Measurements from ENCODE around the gene CCDC167. TPM values are rescaled to one million over a fixed set of nuclear protein-coding genes. Genes with fewer than 3 reads are reported as not detected.

CCDC167 gene
- total and polyA plus RNA-seq, 10 of the 15 experiments (the other 5 are each of a cell fraction or from before 2014, with no cell fraction given): 74.9 to 380 (median 137) TPM

DNA sequence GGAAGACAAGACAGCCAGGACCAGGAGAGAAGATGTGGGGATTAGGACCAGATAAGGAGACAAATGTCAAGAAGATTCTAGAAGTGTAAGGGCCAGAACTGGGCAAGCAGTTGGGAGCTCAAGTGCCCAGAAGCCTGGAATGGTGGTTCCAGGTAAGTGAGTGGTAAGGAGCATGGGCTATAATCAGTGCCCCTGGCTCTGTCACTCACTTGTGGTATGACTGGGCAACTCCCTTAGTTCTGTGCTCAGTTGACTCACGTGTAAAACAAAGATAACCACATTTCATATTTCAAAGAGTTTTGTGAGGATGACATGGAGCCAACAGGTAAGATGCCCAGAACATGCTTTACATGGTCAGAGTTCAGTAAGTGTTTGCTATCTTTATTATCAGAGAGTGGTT lies 11.2 kb downstream of the CCDC167 start:
- Histone ChIP-seq H3K27ac (ENCODE audit: control insufficient read depth, insufficient read depth) (no peak overlapping the region; the same call in 1 of the 2 replicates), H3K79me2 (ENCODE audit: control insufficient read depth, insufficient read depth, low read length) (peaks cover 25% of the 10 kb centered on the region), H3K4me2 (ENCODE audit: control insufficient read depth, insufficient read depth) (no peak overlapping the region), H4K20me1 (ENCODE audit: control insufficient read depth, insufficient read depth) (no peaks in the 10 kb centered on the region), H3K9ac (ENCODE audit: control insufficient read depth, insufficient read depth, low read length) (no peak overlapping the region), H2AFZ (ENCODE audit: control insufficient read depth, low read depth, low read length) (no peak overlapping the region), H3K36me3 (ENCODE audit: control insufficient read depth in 2 of 2, insufficient read depth in 2 of 2, low read length in 1 of 2) (peaks cover 5 to 20% of the 10 kb centered on the region in 2 experiments), H3K4me1 (ENCODE audit: control insufficient read depth, insufficient read depth, low read length) (peaks cover 49% of the 10 kb centered on the region), H3K4me3 (no peak overlapping the region), H3K9me3 (replicated peaks; ENCODE audit: control insufficient read depth, insufficient read depth, low read length) (no peaks in the 10 kb centered on the region), H3K27me3 (replicated peaks in 1 of 2; ENCODE audit: control insufficient read depth in 2 of 2, insufficient read depth in 2 of 2, low read length in 1 of 2) (no peaks in the 10 kb centered on the region)
- in situ Hi-C loops (cut with MboI): no loop called here
- RAD21 ChIA-PET (ENCODE audit: unreplicated experiment): interaction anchor here (1.4 to 2.1 kb wide), 5 partner anchors 15 to 79 kb away, joined by 5 to 16 read pairs (median 6); no protein-coding TSS in a partner anchor
- no TSS peak for BruUV-seq (replicated peaks)
- no peak for FAIRE-seq
- peak in 1 of 2 experiments; percentile 41; a peak in 1 of 4 replicates for TF ChIP-seq BHLHE40 (IDR thresholded peaks at IDR 0.05; ENCODE audit: borderline replicate concordance in 1 of 2, low read depth in 2 of 2, low read length in 1 of 2)
- no peak for TF ChIP-seq CHD4 (IDR thresholded peaks at IDR 0.05)
- TF ChIP-seq PAX8 (IDR thresholded peaks at IDR 0.05): no peak
- TF ChIP-seq, protein P1, sequence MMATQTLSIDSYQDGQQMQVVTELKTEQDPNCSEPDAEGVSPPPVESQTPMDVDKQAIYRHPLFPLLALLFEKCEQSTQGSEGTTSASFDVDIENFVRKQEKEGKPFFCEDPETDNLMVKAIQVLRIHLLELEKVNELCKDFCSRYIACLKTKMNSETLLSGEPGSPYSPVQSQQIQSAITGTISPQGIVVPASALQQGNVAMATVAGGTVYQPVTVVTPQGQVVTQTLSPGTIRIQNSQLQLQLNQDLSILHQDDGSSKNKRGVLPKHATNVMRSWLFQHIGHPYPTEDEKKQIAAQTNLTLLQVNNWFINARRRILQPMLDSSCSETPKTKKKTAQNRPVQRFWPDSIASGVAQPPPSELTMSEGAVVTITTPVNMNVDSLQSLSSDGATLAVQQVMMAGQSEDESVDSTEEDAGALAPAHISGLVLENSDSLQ (IDR thresholded peaks at IDR 0.05): peak; percentile 68
- TF ChIP-seq, protein P2, sequence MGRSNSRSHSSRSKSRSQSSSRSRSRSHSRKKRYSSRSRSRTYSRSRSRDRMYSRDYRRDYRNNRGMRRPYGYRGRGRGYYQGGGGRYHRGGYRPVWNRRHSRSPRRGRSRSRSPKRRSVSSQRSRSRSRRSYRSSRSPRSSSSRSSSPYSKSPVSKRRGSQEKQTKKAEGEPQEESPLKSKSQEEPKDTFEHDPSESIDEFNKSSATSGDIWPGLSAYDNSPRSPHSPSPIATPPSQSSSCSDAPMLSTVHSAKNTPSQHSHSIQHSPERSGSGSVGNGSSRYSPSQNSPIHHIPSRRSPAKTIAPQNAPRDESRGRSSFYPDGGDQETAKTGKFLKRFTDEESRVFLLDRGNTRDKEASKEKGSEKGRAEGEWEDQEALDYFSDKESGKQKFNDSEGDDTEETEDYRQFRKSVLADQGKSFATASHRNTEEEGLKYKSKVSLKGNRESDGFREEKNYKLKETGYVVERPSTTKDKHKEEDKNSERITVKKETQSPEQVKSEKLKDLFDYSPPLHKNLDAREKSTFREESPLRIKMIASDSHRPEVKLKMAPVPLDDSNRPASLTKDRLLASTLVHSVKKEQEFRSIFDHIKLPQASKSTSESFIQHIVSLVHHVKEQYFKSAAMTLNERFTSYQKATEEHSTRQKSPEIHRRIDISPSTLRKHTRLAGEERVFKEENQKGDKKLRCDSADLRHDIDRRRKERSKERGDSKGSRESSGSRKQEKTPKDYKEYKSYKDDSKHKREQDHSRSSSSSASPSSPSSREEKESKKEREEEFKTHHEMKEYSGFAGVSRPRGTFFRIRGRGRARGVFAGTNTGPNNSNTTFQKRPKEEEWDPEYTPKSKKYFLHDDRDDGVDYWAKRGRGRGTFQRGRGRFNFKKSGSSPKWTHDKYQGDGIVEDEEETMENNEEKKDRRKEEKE (IDR thresholded peaks at IDR 0.05): no peak
- 0% methylated on average over 1 of the region's 1 CpG for WGBS (ENCODE audit: insufficient coverage, insufficient replicate concordance, low lambda C conversion rate, missing lambda C conversion rate)
- DNase-seq (ENCODE audit: low read depth, low spot score): no peak
- intact Hi-C loops (cut with micrococcal nuclease; ENCODE audit: unreplicated experiment): loop anchor here (5.0 kb wide), 1 partner anchor 106 kb away; no protein-coding TSS in a partner anchor
- CTCF ChIA-PET: interaction anchor here (1.4 to 7.8 kb wide), 6 partner anchors 47 to 204 kb away, joined by 5 to 97 read pairs (median 7); no protein-coding TSS in a partner anchor
- POLR2A ChIA-PET: interaction anchor here (1.3 to 2.3 kb wide), 3 partner anchors 28 to 74 kb away, joined by 3 to 6 read pairs (median 3); no protein-coding TSS in a partner anchor
- ATAC-seq: peak; percentile 10; the same call in 1 of the 3 replicates
- SMC1A ChIA-PET (ENCODE audit: uncharacterized antibody, unreplicated experiment): interaction anchor here (0.8 to 7.0 kb wide), 7 partner anchors 13 to 76 kb away, joined by 3 to 92 read pairs (median 4); no protein-coding TSS in a partner anchor
